HG03139 (cell line): Measurements from ENCODE around the gene SLC16A9.

Experiments used
- ATAC-seq: cut with Tn5 transposase; IDR thresholded peaks from one replicate; pipeline ENCODE4 v1.9.1; 2021; ENCODE audit not compliant: unreplicated experiment

Gene SLC16A9

DNA sequence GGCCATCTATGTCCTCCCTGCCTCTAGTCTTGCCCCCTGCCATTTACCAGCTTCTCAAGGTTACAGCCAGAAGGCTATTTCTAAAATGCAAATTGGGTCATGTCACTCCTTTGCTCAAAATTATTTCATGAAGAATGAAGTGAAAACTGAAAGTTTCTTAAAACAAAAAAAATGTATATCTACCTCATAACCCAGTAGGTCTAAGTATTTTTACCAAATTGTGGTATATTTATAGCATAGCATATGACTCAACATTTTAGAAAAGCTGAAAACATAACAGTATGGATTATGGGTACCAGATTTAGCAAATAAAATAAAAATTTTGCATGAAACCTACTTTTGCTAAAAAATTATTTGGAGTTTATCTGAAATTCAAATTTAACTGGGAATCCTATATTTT lies 78.4 kb downstream of the SLC16A9 start:
- ATAC-seq, result no peak

DNA sequence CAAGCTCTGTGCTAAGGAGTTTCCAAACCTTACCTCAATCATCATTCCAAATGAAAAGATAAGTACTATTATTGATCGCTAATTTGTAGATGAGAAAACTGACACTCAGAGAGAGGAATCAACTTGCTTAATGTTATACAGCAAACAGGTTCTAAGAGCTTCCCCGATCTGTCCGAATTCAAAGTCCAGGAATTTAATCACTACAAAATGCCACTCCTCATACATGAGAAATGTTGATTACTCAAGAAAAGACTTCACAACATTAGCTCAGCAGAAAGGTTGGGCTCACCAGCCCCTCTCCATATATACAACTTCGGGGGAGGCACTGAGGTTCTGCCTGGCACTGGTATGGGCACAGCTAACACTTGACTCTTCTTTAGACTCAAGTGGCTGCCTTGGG lies 80.7 kb downstream of the SLC16A9 start:
- ATAC-seq, result no peak

DNA sequence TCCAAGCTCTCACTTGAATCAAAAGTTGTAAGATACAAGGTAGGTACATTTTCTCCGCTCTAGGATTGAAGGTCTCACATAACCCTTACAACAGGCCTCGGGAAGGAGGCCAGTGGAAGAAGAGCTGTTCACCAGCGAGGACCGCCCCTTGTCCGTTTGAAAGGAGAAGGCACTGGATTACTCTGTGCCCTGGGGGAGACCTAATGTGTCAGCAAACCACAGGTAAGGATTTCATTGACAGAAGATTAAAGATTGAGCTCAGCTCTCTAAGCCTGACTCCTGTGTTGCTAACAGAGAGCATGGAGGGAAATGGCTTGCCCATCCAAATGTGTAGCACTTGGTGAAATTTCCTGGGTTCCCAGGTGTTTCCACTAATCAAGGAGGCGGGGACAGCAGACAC lies 81.2 kb downstream of the SLC16A9 start:
- ATAC-seq, result no peak

DNA sequence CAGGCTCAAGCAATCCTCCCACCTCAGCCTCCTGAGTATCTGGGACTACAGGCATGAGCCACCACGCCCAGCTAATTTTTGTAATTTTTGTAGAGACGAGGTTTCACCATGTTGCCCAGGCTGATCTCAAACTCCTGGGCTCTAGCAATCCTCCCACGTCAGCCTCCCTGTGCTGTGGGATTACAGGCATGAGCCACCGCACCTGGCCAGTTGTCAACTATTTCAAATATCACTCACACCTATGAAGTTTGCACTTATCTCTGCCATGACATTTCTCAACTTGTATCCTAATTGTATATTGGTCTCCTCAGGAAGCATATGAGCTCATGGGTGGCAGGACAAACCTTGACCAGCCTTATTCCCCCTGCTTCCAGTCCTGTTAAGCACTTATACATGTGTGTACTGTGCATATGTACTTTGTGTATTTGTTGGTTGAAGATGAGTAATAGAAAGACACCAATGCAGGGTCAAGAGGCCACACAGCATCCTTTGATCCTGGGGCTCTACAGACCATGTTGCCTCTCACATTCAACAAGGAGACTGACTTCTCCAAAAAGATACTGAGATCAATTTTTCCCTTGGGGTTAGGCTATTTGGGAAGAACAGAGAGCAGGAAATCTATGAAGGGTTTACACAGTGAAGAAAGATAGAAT lies 82.2 kb downstream of the SLC16A9 start:
- no peak for ATAC-seq

DNA sequence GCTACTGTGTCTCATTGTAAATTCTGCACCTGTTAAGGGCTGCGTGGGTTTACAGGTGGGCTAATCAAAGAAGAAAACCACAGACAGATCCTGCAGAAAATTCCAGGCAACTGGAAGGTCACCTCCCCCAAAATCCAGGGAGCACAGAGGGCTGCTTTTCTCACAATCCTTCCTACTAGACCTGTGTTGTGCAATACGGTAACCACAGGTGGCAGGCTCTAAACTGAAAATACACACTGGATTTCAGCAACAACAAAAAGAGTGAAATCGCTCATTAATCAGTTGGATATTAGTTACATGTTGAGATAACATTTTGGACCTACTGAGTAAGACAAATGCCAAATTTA lies 83.2 kb downstream of the SLC16A9 start:
- ATAC-seq, result no peak

DNA sequence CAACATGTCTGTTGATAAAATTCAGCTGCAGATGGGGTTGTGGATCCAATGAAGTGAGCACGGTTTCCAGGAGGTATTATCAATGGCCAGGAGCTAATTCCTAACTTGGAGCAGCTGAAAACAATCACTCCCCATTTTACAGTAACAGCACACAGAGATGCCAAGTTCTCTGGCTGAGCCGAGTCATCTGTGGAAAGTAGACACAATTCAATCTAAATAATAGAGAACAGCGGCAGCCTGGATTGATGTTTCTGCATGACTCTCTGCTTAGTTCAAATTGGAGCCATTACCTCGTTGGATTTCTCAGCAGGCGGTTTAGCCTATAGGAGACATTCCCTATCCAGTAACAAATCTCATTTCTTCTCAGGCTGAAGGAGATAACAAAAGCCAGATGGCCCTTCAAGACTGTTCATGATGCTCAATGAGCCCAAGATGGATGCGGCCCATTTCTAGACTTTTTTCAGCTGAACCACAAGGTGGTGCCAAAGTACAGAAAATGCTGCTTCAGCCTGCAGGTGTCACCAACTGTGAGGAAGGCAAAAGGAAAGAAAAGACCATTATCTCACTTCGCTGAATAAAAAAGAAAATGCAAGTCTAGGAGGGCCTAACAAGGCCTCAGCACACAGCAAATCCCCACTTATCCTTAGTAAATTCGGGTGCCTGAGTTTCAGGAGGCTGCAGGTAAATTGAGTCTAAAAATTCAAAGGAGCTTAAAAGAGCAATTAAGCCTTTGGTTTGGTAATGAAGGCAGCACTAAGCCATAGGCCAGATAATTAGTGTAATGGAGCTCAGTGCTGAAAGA lies 83.7 kb downstream of the SLC16A9 start:
- peak; percentile 93 for ATAC-seq

DNA sequence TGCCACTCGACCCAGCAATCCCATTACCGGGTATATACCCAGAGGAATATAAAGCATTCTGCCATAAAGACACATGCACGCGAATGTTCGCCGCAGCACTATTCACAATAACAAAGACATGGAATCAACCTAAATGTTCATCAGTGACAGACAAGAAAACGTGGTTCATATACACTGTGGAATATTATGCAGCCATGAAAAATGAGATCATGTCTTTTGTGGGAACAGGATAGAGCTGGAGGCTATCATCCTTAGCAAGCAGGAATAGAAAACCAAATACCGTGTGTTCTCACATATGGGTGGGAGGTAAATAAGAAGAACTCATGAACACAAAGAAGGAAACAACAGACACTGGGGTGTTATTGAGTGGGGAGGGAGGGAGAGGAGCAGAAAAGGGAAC lies 84.7 kb downstream of the SLC16A9 start:
- ATAC-seq, result no peak

DNA sequence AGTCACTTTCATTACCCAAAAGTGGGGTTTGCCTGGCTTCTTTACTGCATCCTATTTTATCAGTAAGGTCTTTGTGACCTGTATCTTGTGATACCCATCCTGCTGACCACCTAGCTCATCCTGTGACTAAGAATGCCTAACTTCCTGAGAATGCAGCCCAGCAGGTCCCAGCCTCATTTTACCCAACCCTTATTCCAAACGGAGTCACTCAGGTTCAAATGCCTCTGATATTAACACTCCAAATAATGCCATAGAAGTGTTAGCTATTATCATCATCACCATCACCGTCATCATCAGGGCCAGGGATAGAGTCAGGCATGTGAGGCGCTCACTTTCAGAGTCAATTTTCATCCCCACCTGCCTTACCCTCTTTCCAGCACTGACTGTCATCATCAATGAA lies 85.5 kb downstream of the SLC16A9 start:
- ATAC-seq, result no peak

DNA sequence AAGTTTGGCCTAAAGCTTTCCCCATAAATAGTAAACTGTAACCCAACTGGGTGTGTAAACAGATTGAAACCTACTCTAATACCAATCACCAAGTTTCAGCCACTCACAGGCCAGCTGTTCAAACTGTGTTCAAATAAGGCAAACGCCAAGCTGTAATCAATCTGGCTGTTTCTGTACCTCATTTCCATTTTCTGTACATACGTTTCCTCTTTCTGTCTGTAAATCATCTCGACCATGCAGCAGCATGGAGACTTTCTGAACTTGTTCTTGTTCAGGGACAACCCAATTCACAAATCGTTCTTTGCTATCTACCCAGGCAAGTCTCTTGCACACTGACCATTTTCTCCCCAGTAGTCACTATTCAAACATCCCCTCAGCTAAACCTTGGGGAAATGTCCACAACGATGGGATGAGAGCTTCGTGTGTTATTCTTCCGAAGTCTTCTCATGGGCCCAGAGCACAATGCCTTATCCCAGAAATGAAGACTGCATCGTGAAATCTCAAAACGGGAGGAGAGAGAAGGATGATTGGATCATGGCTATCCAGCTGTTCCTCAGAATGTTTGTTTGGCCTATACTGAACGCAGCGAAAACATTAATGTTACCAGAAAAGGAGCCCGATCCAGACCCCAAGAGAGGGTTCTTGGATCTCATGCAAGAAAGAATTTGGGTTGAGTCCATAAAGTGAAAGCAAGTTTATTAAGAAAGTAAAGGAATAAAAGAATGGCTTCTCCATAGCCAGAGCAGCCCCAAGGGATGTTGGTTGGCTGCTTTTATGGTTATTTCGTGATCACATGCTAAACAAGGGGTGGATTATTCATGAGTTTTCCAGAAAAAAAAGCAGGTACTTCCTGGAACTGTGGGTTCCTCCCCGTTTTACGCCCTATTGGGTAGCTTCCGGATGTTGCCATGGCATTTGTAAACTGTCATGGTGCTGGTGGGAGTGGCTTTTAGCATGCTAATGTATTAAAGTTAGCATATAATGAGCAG lies 86.2 kb downstream of the SLC16A9 start:
- no peak for ATAC-seq

DNA sequence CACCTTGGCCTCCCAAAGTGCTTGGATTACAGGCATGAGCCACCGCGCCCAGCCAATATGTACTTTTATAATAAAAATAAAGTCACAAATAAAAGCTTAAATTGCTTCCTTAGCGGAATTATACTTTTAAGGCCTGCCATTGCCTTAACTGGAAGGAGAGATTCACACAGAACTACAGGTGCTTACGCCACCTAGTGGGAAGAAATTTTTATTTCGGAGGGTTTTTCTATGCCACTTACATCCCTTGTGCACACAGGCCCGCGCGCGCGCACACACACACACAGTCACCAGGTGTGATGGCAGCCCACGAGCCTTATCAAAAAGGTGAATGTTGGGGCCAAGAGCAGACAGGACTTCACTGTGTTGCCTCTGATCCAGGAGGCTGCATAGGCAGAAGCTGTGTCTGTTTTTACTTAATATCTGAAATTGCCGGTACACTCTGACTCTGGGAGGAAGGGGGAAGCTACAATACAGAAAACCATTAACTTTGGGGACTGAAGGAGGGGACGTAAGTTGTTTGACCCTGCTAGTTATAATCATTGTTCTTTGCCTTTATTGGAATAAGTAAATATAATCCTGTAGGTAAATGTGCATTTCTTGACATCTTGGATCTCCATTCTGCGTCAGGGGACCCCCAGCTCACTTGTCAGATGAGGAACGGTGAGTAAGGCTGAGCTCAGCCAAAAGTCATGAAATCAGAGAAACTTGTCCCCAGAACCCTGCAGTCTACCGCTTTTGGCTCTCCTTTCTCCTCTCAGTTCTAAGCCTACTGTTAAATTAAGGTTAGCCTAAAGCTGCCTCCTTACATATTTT lies 87.1 kb downstream of the SLC16A9 start:
- ATAC-seq, result no peak

DNA sequence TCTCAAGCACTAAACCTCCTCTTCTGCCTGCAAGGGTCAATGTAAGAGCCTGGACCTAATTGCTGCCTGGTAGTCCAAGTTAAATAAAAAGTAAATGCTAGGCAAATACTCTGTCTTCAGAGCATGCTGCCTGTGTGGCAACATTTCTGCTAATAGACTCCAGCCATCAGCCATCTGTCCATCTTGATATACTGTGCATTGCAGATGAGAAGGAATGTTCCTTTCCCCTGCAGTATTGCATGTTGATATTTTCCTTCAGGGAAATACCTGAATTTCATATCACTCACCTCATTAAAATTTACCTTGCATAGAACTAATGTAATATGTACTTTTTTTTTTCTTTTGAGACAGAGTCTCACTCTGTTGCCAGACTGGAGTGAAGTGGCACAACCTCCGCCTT lies 87.9 kb downstream of the SLC16A9 start:
- ATAC-seq, result no peak

DNA sequence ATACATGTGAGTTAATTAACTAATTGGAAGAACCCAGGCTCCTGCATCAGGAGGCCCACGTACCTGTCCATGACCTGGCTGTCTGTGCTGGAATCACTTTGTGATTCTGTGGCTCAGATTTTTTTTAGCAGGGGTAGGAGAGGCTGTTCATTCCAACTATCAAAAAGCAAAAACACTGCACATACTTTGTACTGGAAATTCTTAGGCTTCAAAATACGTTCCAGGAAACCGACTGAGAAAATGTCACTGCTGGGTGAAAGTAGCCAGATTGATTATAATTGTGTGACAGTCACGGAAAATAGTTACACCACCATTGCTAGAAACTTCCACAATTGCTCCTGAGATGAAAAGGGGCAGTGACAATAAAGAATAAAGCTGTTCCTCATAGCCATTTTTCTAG lies 91.0 kb downstream of the SLC16A9 start:
- no peak for ATAC-seq

DNA sequence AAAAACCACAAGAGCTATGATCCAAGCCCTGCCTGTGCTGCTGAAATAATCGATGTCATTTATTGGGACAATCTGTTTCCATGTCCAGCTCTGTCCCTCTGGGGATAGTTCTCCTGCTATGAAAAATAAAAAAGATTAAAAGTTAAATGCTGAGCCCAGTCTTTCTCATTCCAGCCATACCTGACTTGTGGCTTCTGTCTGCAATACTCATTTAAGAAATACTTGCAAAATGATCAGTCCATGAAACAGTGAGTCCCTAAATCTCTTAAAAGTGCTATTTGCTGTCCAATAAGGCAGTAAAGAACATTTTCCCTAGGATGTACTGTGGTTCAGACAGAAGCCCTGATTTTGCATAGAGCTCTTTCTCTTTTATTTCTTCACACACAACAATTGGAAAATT lies 91.7 kb downstream of the SLC16A9 start:
- no peak for ATAC-seq

DNA sequence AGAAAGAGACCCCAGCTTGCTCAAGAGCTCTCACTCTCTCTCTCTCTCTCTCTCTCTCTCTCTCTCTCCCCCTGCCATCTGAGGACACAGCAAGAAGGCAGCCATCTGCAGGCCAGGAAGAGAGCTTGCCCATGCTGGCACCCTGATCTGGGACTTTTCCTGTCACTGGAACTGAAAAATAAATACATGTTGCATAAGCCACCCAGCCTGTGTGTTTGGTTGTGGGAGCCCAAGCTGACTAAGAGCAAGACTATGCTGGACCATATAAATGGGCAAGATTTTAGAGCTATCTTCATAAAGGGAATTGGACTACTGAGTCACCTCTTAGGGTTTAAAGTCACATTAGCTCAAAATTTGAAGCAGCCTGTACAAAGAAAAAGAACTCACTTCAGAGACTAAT lies 98.6 kb downstream of the SLC16A9 start:
- ATAC-seq, result no peak

DNA sequence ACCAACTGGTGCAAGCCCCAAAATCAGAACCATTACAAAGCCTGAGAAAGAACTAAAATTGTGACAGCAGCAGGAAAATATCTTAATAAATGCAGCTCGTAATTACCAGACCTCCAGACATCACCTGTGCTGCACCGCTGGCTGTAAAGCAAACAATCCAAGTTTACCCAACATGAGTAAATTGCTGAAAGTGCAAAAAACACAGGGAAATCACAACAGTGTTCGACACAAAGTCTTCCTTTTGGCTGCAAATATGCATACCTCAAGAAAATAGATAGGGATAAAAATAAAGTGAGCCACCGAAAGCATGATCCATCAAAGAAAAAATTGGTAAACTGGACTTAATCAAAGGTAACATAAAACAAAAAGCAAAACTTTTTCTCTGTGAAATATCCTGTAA lies 101.7 kb downstream of the SLC16A9 start:
- ATAC-seq, result no peak

DNA sequence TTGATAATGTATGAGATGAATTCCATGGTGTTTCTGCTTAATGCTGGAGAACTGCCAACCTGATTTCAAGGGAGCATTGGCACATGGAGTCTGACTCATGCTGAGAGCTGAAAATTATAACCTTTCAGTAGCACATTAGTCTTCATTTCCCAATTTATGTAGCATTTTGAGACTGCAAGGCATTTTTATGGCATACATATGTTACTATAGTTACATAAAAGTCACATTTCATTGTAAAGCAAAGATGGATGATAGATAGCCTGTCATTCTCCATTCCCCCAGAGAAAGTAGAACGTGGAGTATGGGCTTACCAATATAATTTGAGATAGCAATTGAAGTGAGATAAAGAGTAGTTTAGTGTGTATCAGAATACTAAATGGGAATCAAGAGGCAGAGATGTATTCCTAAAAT lies 103.1 kb downstream of the SLC16A9 start:
- ATAC-seq, result no peak

DNA sequence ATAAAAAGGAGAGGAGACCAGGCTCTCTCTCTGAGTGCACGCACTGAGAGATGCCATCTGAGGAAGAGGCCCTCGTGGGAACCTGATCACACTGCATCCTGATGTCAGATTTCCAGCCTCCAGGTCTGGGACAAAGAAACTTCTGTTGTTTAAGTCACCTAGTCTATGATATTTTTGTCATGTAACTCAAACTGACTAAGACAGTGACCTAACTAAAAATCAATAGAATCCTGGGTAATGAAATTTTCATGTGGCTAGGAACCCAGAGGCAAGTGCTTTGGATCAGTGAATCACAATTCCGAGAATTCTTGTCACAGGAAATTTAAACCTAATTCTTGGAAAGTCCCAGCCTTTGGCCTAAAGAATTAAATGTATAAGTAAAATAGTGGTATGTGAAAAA lies 107.7 kb downstream of the SLC16A9 start:
- no peak for ATAC-seq
